Right atrium auricular region (tissue), 2 donors: ENCODE measurements around the gene NELFB. TPM values are rescaled to one million over a fixed set of nuclear protein-coding genes. Genes with fewer than 3 reads are reported as not detected.

Experiments used
- DNase-seq: peaks from one replicate; pipeline ENCODE4 v3.0.0-alpha.2; 2019; ENCODE audit warnings: low spot score
- H3K27ac ChIP-seq, 2 donors: fragments of 200-600 bp; sonication (generic); 1 replicate in 1 of 2; 2 replicates in 1 of 2; pipeline ENCODE4 v1.5.1; 2016 to 2019
- H3K27me3 ChIP-seq, 2 donors: fragments of 200-600 bp; sonication (generic); one replicate each; pipeline versions ENCODE4 v1.5.1 to v1.6.0; 2017 to 2019
- H3K36me3 ChIP-seq: fragments of 200-600 bp; sonication (generic); one replicate; pipeline ENCODE4 v1.5.1; 2016
- H3K4me1 ChIP-seq, 2 donors: fragments of 200-600 bp; sonication (generic); one replicate each; pipeline versions ENCODE4 v1.5.1 to v1.6.0; 2017 to 2019
- H3K4me3 ChIP-seq, 2 donors: fragments of 200-600 bp; sonication (generic); 1 replicate in 1 of 2; 2 replicates in 1 of 2; pipeline ENCODE4 v1.5.1; 2017 to 2019; ENCODE audit warnings: mild to moderate bottlenecking in 1 of 2, moderate library complexity in 1 of 2
- H3K9me3 ChIP-seq, 2 donors: fragments of 200-600 bp; sonication (generic); one replicate each; pipeline ENCODE4 v1.5.1; 2019
- total RNA-seq, 2 donors: library from RNA; depleted of rRNA; stranded (reverse); fragments of >200 nt; gene quantifications; one replicate each; pipeline ENCODE4 v1.1.0, GENCODE V29; 2016
- TF ChIP-seq, protein P1 (sequence below), 2 donors: fragments of 200-600 bp; sonication (generic); IDR thresholded peaks; one replicate each; pipeline ENCODE4 v1.5.1; 2019; ENCODE audit warnings: antibody characterized with exemption in 2 of 2

NELFB gene
- total RNA-seq, 2 donors from 2014 or later, result 30.0 to 38.0 TPM

DNA sequence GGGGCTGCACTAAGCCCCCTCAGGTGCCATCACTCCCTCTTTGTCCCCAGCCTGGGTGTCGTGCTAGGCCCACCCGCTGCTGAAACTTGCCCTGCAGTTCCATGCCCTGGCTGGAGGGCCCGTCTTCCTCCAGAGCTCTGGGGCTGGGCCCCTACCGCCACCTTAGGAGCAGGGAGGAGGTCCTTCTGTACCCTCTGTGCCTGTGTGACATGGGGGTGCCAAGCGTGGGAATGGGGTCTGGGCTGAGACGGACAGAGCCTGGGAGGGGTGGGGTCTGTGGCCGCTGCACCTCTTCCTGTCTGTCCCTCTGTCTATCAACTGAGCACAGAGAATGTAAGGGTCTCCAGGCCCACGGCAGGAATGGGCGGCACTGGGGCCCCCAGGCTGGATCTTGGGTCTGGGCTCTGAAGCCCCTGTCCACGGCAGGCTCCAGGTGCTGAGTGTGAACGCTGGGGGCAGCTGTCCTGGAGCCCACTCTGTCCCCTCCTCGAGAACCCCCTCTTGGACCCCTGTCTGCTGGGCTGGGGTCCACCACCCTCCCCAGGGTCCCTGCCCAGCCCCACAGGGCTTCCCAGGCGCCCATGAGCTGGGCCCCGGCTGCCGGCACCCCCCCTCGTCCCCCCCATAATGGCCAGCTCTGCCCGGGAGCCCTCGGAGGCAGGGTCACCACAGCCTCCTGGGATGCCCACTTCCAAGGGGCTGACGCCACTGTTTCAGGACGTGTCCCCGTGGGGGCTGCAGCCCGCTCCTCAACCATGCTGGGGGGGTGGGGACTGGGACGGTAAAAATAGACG, 62.8 kb downstream of the NELFB start:
- no peak overlapping the region for H3K4me3 ChIP-seq
- no peaks in the 10 kb centered on the region for H3K9me3 ChIP-seq
- H3K27ac ChIP-seq, result peak overlapping the region; percentile 31 to 66
- DNase-seq, result no peak
- TF ChIP-seq, protein P1, sequence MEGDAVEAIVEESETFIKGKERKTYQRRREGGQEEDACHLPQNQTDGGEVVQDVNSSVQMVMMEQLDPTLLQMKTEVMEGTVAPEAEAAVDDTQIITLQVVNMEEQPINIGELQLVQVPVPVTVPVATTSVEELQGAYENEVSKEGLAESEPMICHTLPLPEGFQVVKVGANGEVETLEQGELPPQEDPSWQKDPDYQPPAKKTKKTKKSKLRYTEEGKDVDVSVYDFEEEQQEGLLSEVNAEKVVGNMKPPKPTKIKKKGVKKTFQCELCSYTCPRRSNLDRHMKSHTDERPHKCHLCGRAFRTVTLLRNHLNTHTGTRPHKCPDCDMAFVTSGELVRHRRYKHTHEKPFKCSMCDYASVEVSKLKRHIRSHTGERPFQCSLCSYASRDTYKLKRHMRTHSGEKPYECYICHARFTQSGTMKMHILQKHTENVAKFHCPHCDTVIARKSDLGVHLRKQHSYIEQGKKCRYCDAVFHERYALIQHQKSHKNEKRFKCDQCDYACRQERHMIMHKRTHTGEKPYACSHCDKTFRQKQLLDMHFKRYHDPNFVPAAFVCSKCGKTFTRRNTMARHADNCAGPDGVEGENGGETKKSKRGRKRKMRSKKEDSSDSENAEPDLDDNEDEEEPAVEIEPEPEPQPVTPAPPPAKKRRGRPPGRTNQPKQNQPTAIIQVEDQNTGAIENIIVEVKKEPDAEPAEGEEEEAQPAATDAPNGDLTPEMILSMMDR (IDR thresholded peaks at IDR 0.05), result no peak
- no peaks in the 10 kb centered on the region for H3K36me3 ChIP-seq
- H3K27me3 ChIP-seq, result no peaks in the 10 kb centered on the region
- peaks cover 0 to 65% of the 10 kb centered on the region in 2 donors for H3K4me1 ChIP-seq

DNA sequence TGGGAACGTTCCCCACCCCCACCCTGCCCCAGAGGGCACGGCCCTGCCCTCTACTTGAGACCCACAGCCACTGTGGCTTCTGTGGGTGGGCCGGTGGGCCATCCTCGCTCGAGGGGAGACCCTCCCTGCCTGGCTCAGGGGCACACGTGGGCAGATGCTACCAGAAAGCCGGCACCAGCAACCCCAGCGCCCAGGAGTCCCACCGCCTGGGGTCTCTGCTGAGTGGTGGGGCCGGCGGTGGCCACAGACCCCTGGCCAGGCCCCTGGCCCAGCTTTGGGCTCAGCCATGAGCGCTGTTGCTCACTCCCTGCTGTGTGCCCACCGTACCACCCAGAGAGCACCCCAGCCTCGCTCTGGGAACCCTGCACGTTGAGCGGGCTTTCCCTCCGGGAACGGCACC, 63.5 kb downstream of the NELFB start:
- no peaks in the 10 kb centered on the region for H3K9me3 ChIP-seq
- no peak for DNase-seq
- H3K4me3 ChIP-seq, result no peak overlapping the region
- TF ChIP-seq, protein P1 (IDR thresholded peaks at IDR 0.05), result no peak
- H3K4me1 ChIP-seq, result peaks cover 0 to 65% of the 10 kb centered on the region in 2 donors
- H3K27me3 ChIP-seq, result no peaks in the 10 kb centered on the region
- H3K36me3 ChIP-seq, result no peaks in the 10 kb centered on the region
- H3K27ac ChIP-seq, result peak overlapping the region; percentile 31 to 69

GRCh38 chr9:137319011-137319738, 64.0 kb downstream of the NELFB start:
- no peaks in the 10 kb centered on the region for H3K27me3 ChIP-seq
- DNase-seq, result no peak
- no peaks in the 10 kb centered on the region for H3K9me3 ChIP-seq
- peaks cover 0 to 60% of the 10 kb centered on the region in 2 donors for H3K4me1 ChIP-seq
- H3K27ac ChIP-seq, result peak overlapping the region; percentile 31 to 69
- no peaks in the 10 kb centered on the region for H3K36me3 ChIP-seq
- no peak overlapping the region for H3K4me3 ChIP-seq
- TF ChIP-seq, protein P1 (IDR thresholded peaks at IDR 0.05), result peak in 1 of 2 donors; percentile 62

DNA sequence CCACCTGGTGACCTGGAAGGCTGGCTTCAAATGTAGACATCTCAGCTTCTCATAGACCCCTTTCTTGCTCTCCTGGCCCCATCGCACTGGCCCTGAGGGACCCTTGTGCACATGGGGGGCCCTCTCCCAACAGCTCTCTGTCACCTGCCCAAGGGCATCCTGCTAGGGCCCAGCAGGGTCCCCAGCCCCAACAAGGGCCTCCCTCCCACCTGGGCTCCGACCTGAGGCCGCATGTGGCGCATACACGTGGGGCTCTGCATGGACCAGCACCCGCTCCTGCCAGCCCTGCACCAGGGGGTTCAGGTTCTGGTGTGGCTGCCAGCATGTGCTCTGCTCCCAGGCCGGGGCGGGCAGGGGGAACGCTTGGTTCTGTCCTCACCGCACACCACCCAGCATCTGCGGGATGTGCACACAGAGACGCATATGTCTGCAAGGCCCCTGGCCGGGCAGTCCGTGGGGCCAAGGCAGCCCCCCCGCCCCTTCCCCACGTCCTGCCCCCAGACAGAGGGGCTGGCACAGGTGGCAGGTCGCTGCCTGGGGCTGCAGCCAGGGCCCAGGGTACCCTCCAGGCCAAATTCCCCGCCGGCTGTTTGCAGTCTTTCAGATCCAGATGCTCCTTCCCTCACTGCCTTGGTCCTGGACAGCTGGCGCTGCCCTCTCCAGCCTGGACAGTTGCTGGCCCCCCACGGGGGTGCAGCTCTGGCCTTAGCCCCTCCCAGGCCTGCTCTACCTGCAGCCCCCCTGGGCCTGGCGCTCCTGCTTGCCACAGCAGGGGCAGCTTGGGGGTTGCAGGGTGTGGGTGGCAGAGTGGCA, 64.8 kb downstream of the NELFB start:
- H3K27ac ChIP-seq, result peak overlapping the region; percentile 31 to 69
- H3K4me3 ChIP-seq, result no peak overlapping the region
- no peaks in the 10 kb centered on the region for H3K27me3 ChIP-seq
- H3K4me1 ChIP-seq, result peaks cover 0 to 52% of the 10 kb centered on the region in 2 donors
- H3K9me3 ChIP-seq, result no peaks in the 10 kb centered on the region
- TF ChIP-seq, protein P1 (IDR thresholded peaks at IDR 0.05), result no peak
- no peak for DNase-seq
- H3K36me3 ChIP-seq, result no peaks in the 10 kb centered on the region

GRCh38 chr9:137320555-137321384, 65.6 kb downstream of the NELFB start:
- TF ChIP-seq, protein P1 (IDR thresholded peaks at IDR 0.05), result no peak
- Histone ChIP-seq H3K4me3 (no peak overlapping the region), H3K27ac (no peak overlapping the region), H3K27me3 (no peaks in the 10 kb centered on the region), H3K36me3 (no peaks in the 10 kb centered on the region), H3K4me1 (peaks cover 0 to 44% of the 10 kb centered on the region in 2 donors), H3K9me3 (no peaks in the 10 kb centered on the region)
- no peak for DNase-seq
